Measurements from ENCODE around the gene CENPX.
A peak's percentile ranks its signal among the peaks of the same experiment; 100 is the strongest.

Gene CENPX

GRCh38 chr17:82063424-82064415, 41.0 kb upstream of the CENPX start:
- Histone ChIP-seq H3K36me3 (peaks cover 57% of the 10 kb centered on the region), H3K27me3 (ENCODE audit: insufficient read depth, low read depth, severe bottlenecking) (no peaks in the 10 kb centered on the region), H3K9me3 (ENCODE audit: severe bottlenecking) (peaks cover 5% of the 10 kb centered on the region), H3K4me3 (ENCODE audit: low read depth, low read length) (no peak overlapping the region), H3K27ac (no peak overlapping the region)
- DNase-seq, result no peak
- TF ChIP-seq CTCF (IDR thresholded peaks at IDR 0.05; ENCODE audit: low read depth, low read length), result no peak

GRCh38 chr17:82062984-82063368, 40.3 kb upstream of the CENPX start:
- H3K36me3 ChIP-seq, result peaks cover 64% of the 10 kb centered on the region
- TF ChIP-seq CTCF (IDR thresholded peaks at IDR 0.05; ENCODE audit: low read depth, low read length), result no peak
- no peaks in the 10 kb centered on the region for H3K27me3 ChIP-seq (ENCODE audit: insufficient read depth, low read depth, severe bottlenecking)
- H3K27ac ChIP-seq, result no peak overlapping the region
- no peak overlapping the region for H3K4me3 ChIP-seq (ENCODE audit: low read depth, low read length)
- no peak for DNase-seq
- peaks cover 5% of the 10 kb centered on the region for H3K9me3 ChIP-seq (ENCODE audit: severe bottlenecking)

GRCh38 chr17:82062076-82062983, 39.7 kb upstream of the CENPX start:
- peaks cover 70% of the 10 kb centered on the region for H3K36me3 ChIP-seq
- H3K27me3 ChIP-seq (ENCODE audit: insufficient read depth, low read depth, severe bottlenecking), result no peaks in the 10 kb centered on the region
- peaks cover 5% of the 10 kb centered on the region for H3K9me3 ChIP-seq (ENCODE audit: severe bottlenecking)
- no peak overlapping the region for H3K4me3 ChIP-seq (ENCODE audit: low read depth, low read length)
- DNase-seq, result no peak
- peak; percentile 61 for TF ChIP-seq CTCF (IDR thresholded peaks at IDR 0.05; ENCODE audit: low read depth, low read length)
- H3K27ac ChIP-seq, result no peak overlapping the region

GRCh38 chr17:82061047-82061925, 38.6 kb upstream of the CENPX start:
- Histone ChIP-seq H3K36me3 (peaks cover 81% of the 10 kb centered on the region), H3K27ac (no peak overlapping the region), H3K27me3 (ENCODE audit: insufficient read depth, low read depth, severe bottlenecking) (no peaks in the 10 kb centered on the region), H3K9me3 (ENCODE audit: severe bottlenecking) (peaks cover 2% of the 10 kb centered on the region), H3K4me3 (ENCODE audit: low read depth, low read length) (no peak overlapping the region)
- no peak for DNase-seq
- TF ChIP-seq CTCF (IDR thresholded peaks at IDR 0.05; ENCODE audit: low read depth, low read length), result no peak

- H3K36me3 ChIP-seq, result peaks cover 88% of the 10 kb centered on the region
Observed at GRCh38 chr17:82060614-82061013, 37.9 kb upstream of the CENPX start.

More at GRCh38 chr17:82060614-82061013, 37.9 kb upstream of the CENPX start:
- Histone ChIP-seq H3K27me3 (ENCODE audit: insufficient read depth, low read depth, severe bottlenecking) (no peaks in the 10 kb centered on the region), H3K9me3 (ENCODE audit: severe bottlenecking) (no peaks in the 10 kb centered on the region), H3K4me3 (ENCODE audit: low read depth, low read length) (no peak overlapping the region), H3K27ac (no peak overlapping the region)
- no peak for DNase-seq
- TF ChIP-seq CTCF (IDR thresholded peaks at IDR 0.05; ENCODE audit: low read depth, low read length), result no peak

All from WERI-Rb-1 (cell line).